Stimulated activated CD4-positive, alpha-beta T cell treated with anti-CD3 and anti-CD28 coated beads, Interleukin-15, amount 100 ng/mL, for 24 hours (primary cell): ENCODE measurements around the gene ZC3H7B.
"Not testable (repeated sequence)": the region's sequence is repeated elsewhere in the genome, so short reads cannot be mapped to it uniquely, and the experiment has no call there.

Source experiments
- DNase-seq: peaks from one replicate; pipeline ENCODE4 v3.0.0-alpha.2; 2020

Gene ZC3H7B

GRCh38 chr22:41301085-41302020 lies at the start of gene ZC3H7B:
Gene ZC3H7B, plus strand, starts transcription at chr22:41301525. Its CDS starts 19,136 bp downstream, at chr22:41320661.
- peak; percentile 87 for DNase-seq

- DNase-seq = no peak
Observed at GRCh38 chr22:41252365-41252764, 49.0 kb upstream of the ZC3H7B start.

DNA sequence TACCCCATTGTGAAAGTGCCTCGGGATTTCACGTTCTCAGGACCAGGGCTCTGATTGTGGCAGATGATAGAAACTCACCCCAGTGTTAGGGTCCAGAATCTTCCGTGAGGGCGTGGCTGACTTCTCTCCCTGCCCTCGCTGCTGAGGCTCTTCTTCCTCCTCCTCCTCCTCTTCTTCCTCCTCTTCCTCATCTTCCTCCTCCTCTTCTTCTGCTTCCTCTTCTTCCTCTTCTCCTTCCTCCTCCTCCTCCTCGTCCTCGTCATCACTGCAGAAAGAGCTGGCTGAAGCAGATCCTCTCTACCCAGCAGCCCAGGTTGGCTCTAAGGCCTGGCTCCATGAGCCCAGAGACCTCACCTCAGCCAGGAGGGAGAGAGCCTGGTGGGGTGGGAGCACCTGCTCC lies 47.1 kb upstream of the ZC3H7B start:
- no peak for DNase-seq

GRCh38 chr22:41256254-41257253 lies 44.8 kb upstream of the ZC3H7B start:
- DNase-seq = no peak

- no peak for DNase-seq
Observed at GRCh38 chr22:41257696-41258095, 43.6 kb upstream of the ZC3H7B start.

GRCh38 chr22:41259756-41260155 lies 41.6 kb upstream of the ZC3H7B start:
- not testable (repeated sequence) for DNase-seq

- no peak for DNase-seq
Observed at GRCh38 chr22:41260871-41261270, 40.5 kb upstream of the ZC3H7B start.

- no peak for DNase-seq
Observed at GRCh38 chr22:41261541-41262249, 39.6 kb upstream of the ZC3H7B start.

- no peak for DNase-seq
Observed at GRCh38 chr22:41262250-41262765, 39.0 kb upstream of the ZC3H7B start.

DNA sequence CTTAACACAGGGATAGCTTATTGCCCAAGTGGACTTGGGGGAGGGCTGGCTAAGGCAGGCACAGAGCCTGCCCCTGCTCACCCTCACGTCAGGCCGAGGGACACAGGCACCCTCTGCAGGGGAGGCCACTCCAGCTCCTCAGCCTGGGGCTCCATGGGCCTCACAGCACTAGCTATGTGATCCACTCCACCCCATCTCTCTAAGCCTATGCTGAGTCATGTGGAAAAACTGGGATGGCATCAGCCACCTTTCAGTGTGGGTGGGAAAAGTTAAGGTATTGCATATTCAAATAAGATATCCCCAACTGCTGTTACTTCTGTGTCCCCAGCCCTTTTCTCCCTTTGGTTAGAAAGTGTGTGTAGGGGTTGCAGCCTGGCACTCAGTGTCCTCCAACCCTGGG lies 37.6 kb upstream of the ZC3H7B start:
- no peak for DNase-seq

GRCh38 chr22:41264408-41264941 lies 36.9 kb upstream of the ZC3H7B start:
- no peak for DNase-seq

GRCh38 chr22:41267958-41268357 lies 33.4 kb upstream of the ZC3H7B start:
- DNase-seq = no peak

GRCh38 chr22:41271787-41272186 lies 29.5 kb upstream of the ZC3H7B start:
- no peak for DNase-seq

DNA sequence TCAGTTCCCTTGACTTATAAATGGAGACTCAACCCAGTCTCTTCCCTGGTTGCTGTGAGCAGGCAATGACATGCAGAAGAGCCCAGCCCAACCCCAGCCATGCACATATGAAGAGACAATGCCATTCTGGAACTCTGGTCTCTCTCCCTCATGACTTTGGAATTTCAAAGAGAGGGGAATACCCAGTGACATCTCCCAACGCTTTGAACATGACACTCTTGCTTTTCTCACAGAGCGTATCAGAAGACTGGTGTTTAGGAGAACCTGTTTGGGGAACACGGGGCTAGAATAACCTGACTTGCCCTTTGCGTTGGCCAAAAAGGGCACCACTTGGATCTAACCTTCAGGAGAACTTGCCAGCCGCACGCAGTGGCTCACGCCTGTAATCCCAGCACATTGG lies 28.2 kb upstream of the ZC3H7B start:
- DNase-seq = no peak

DNA sequence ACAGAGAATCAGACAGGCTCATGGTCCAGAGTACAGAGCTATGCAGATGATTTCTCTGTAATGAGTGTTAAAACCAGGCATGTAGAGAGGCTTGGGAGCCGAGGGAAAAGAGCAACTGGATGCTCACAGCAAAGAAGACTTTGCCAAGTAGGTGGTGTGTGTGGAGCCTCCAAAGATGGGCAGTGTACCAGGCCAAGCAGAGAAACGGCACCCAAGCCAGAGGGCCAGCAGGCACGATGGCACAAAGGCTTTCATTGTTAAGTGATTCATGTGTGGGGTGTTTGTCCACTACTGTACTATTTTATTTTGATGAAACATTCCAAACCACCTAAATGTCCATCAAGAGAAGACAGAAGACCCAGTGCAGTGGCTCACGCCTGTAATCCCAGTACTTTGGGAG lies 26.5 kb upstream of the ZC3H7B start:
- DNase-seq = no peak

- no peak for DNase-seq
Observed at GRCh38 chr22:41280065-41280464, 21.3 kb upstream of the ZC3H7B start.

- DNase-seq = no peak
Observed at GRCh38 chr22:41280854-41281253, 20.5 kb upstream of the ZC3H7B start.

- DNase-seq = no peak
Observed at GRCh38 chr22:41284465-41284864, 16.9 kb upstream of the ZC3H7B start.

GRCh38 chr22:41285441-41285819 lies 15.9 kb upstream of the ZC3H7B start:
- DNase-seq = peak; percentile 94

GRCh38 chr22:41285820-41286638 lies 15.3 kb upstream of the ZC3H7B start, which contains the start of gene RANGAP1:
Gene RANGAP1, minus strand, starts transcription at chr22:41286187. Its CDS starts 5,143 bp downstream, at chr22:41281044.
- peak; percentile 98 for DNase-seq

- DNase-seq = peak; percentile 57
Observed at GRCh38 chr22:41286639-41287091, 14.7 kb upstream of the ZC3H7B start.
